Tibial nerve (tissue), 3 donors: ENCODE data around the gene ARFGAP1.

Source experiments
- POLR2A ChIP-seq, 2 donors: fragments of 450-650 bp; IDR thresholded peaks; one replicate each; pipeline ENCODE4 v1.6.1; 2017; ENCODE audit warnings: antibody characterized with exemption in 2 of 2, mild to moderate bottlenecking in 2 of 2, moderate library complexity in 2 of 2
- TF ChIP-seq, protein P1 (sequence below), 5 experiments: fragments of 200-600 bp in 3 of 5; fragments of 450-650 bp in 2 of 5; sonication (generic) in 3 of 5; IDR thresholded peaks; one replicate each; pipeline ENCODE4 v1.5.1; 2016 to 2019; ENCODE audit warnings: antibody characterized with exemption in 5 of 5, mild to moderate bottlenecking in 3 of 5, moderate library complexity in 2 of 5

DNA sequence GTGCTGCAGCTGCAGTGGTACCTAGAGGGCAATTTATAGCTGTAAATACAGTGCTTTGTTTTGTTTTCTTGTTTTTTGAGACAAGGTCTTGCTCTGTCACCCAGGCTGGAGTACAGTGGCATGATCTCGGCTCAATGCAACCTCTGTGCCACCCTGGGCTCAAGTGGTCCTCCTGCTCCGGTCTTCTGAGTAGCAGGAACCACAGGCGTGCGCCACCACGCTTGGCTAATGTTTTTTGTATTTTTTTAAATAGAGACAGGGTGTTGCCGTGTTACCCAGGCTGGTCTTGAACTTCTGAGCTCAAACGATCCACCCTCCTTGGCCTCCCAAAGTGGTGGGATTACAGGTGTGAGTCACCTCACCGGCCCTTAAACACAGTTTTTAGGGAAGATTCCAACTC is 61.7 kb downstream of the ARFGAP1 start:
- TF ChIP-seq POLR2A (IDR thresholded peaks at IDR 0.05) = no peak
- TF ChIP-seq, protein P1, sequence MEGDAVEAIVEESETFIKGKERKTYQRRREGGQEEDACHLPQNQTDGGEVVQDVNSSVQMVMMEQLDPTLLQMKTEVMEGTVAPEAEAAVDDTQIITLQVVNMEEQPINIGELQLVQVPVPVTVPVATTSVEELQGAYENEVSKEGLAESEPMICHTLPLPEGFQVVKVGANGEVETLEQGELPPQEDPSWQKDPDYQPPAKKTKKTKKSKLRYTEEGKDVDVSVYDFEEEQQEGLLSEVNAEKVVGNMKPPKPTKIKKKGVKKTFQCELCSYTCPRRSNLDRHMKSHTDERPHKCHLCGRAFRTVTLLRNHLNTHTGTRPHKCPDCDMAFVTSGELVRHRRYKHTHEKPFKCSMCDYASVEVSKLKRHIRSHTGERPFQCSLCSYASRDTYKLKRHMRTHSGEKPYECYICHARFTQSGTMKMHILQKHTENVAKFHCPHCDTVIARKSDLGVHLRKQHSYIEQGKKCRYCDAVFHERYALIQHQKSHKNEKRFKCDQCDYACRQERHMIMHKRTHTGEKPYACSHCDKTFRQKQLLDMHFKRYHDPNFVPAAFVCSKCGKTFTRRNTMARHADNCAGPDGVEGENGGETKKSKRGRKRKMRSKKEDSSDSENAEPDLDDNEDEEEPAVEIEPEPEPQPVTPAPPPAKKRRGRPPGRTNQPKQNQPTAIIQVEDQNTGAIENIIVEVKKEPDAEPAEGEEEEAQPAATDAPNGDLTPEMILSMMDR (IDR thresholded peaks at IDR 0.05) = no peak
